Neural crest cell (in vitro differentiated cells): ENCODE data around the gene RIT2. TPM values are rescaled to one million over a fixed set of nuclear protein-coding genes. Genes with fewer than 3 reads are reported as not detected.

Experiments used
- DNase-seq: peaks from one replicate; pipeline ENCODE4 v3.0.0; 2021; ENCODE audit warnings: low read depth, mixed read lengths, low spot score
- H3K27ac Mint-ChIP-seq: one replicate; pipeline ENCODE4 v1.8.0; 2021; ENCODE audit warnings: mild to moderate bottlenecking, mixed read lengths; ENCODE audit not compliant: unreplicated experiment
- H3K27me3 Mint-ChIP-seq: 2 replicates; pipeline ENCODE4 v1.8.0; 2021; ENCODE audit warnings: low read depth, mild to moderate bottlenecking, mixed read lengths
- H3K36me3 Mint-ChIP-seq: 2 replicates; pipeline ENCODE4 v1.8.0; 2021; ENCODE audit warnings: low read depth, mild to moderate bottlenecking, mixed read lengths
- H3K4me1 Mint-ChIP-seq: 2 replicates; pipeline ENCODE4 v1.8.0; 2021; ENCODE audit warnings: mixed read lengths
- H3K4me3 Mint-ChIP-seq: one replicate; pipeline ENCODE4 v1.8.0; 2021; ENCODE audit warnings: mild to moderate bottlenecking, mixed read lengths
- H3K9me3 Mint-ChIP-seq: 2 replicates; pipeline ENCODE4 v1.8.0; 2021; ENCODE audit warnings: mixed read lengths
- long read RNA-seq: library from polyadenylated mRNA; unstranded; transcript quantifications from one replicate; pipeline ENCODE4 v2.0.0, GENCODE V29; 2020
- total RNA-seq: library from RNA; stranded (reverse); gene quantifications from 2 replicates; pipeline ENCODE4 v1.2.1, GENCODE V29; 2021
- TF ChIP-seq, protein P1 (sequence below): fragments of 200-600 bp; sonication (generic); conservative IDR thresholded peaks from 2 replicates; pipeline ENCODE4 v1.5.0; 2021; ENCODE audit warnings: antibody characterized with exemption, mild to moderate bottlenecking

Gene RIT2
- total RNA-seq: not detected in 2 replicates
- long read RNA-seq: 0 reads

GRCh38 chr18:43115076-43115921 is at the start of gene RIT2:
RIT2 (minus strand) TSS chr18:43115685.
- Mint-ChIP-seq H3K4me1 (no peaks in the 10 kb centered on the region), H3K27me3 (no peaks in the 10 kb centered on the region), H3K4me3 (no peak within 1 kb of the TSS), H3K36me3 (no peaks in the 10 kb centered on the region), H3K9me3 (no peaks in the 10 kb centered on the region), H3K27ac (no peak within 1 kb of the TSS)
- DNase-seq: no peak
- TF ChIP-seq, protein P1, sequence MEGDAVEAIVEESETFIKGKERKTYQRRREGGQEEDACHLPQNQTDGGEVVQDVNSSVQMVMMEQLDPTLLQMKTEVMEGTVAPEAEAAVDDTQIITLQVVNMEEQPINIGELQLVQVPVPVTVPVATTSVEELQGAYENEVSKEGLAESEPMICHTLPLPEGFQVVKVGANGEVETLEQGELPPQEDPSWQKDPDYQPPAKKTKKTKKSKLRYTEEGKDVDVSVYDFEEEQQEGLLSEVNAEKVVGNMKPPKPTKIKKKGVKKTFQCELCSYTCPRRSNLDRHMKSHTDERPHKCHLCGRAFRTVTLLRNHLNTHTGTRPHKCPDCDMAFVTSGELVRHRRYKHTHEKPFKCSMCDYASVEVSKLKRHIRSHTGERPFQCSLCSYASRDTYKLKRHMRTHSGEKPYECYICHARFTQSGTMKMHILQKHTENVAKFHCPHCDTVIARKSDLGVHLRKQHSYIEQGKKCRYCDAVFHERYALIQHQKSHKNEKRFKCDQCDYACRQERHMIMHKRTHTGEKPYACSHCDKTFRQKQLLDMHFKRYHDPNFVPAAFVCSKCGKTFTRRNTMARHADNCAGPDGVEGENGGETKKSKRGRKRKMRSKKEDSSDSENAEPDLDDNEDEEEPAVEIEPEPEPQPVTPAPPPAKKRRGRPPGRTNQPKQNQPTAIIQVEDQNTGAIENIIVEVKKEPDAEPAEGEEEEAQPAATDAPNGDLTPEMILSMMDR: no peak

DNA sequence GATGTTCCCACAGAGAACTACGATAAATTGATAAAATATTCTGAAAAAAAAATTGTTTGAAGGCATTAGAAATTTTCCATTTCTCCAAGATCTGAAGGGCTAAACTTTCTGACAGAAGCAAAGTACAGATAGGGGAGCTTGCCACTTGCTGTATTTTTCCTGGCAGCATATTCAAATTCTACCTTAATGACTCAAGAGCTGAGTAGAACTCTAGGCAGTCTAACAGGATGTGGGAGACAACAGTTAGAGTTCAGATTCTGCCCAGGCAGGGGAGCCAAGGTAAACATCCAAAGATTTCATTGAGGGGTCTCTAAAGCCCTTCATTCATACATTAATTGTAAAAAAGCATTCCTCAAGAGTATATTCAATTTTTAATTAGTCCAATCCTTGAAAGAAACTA is 46.0 kb upstream of the RIT2 start:
- Mint-ChIP-seq H3K27me3 (no peaks in the 10 kb centered on the region), H3K9me3 (peaks cover 16% of the 10 kb centered on the region), H3K4me3 (no peak overlapping the region), H3K4me1 (no peaks in the 10 kb centered on the region), H3K36me3 (peaks cover 2% of the 10 kb centered on the region), H3K27ac (no peak overlapping the region)
- TF ChIP-seq, protein P1: no peak
- no peak for DNase-seq

- Mint-ChIP-seq H3K4me3 (no peak overlapping the region), H3K4me1 (no peaks in the 10 kb centered on the region), H3K27me3 (no peaks in the 10 kb centered on the region), H3K27ac (no peak overlapping the region), H3K9me3 (peaks cover 9% of the 10 kb centered on the region), H3K36me3 (peaks cover 2% of the 10 kb centered on the region)
- TF ChIP-seq, protein P1: no peak
- no peak for DNase-seq
Observed at GRCh38 chr18:43160509-43160908, 45.0 kb upstream of the RIT2 start.

GRCh38 chr18:43159926-43160325 is 44.4 kb upstream of the RIT2 start:
- Mint-ChIP-seq H3K27ac (no peak overlapping the region), H3K4me1 (no peaks in the 10 kb centered on the region), H3K36me3 (peaks cover 1% of the 10 kb centered on the region), H3K27me3 (no peaks in the 10 kb centered on the region), H3K9me3 (peaks cover 9% of the 10 kb centered on the region), H3K4me3 (no peak overlapping the region)
- TF ChIP-seq, protein P1: no peak
- no peak for DNase-seq

GRCh38 chr18:43159086-43159770 is 43.7 kb upstream of the RIT2 start:
- Mint-ChIP-seq H3K27ac (no peak overlapping the region), H3K36me3 (no peaks in the 10 kb centered on the region), H3K9me3 (peaks cover 7% of the 10 kb centered on the region), H3K27me3 (no peaks in the 10 kb centered on the region), H3K4me1 (no peaks in the 10 kb centered on the region), H3K4me3 (no peak overlapping the region)
- TF ChIP-seq, protein P1: no peak
- DNase-seq: no peak
